NCI-H187 treated with DMSO at 0.1 percent for 48 hours (cell line): ENCODE results near the gene SEC14L2.
A peak's percentile ranks its signal among the peaks of the same experiment; 100 is the strongest.

Experiments
- DNase-seq: peaks from one replicate; lab custom pipeline; 2025; lab: John Stamatoyannopoulos, UW

The SEC14L2 gene

GRCh38 chr22:30405731-30406130 is 8.9 kb downstream of the SEC14L2 start:
- DNase-seq = no peak

GRCh38 chr22:30406400-30406799 is 9.6 kb downstream of the SEC14L2 start:
- no peak for DNase-seq

GRCh38 chr22:30408388-30409102 is 11.7 kb downstream of the SEC14L2 start:
- no peak for DNase-seq

GRCh38 chr22:30411780-30412179 is 15.0 kb downstream of the SEC14L2 start:
- no peak for DNase-seq

- DNase-seq = no peak
Measured at GRCh38 chr22:30413001-30413400, 16.2 kb downstream of the SEC14L2 start.

- DNase-seq = no peak
Measured at GRCh38 chr22:30413745-30414524, 17.1 kb downstream of the SEC14L2 start.

- no peak for DNase-seq
Measured at GRCh38 chr22:30414525-30415047, 17.8 kb downstream of the SEC14L2 start.

GRCh38 chr22:30416403-30416802 is 19.6 kb downstream of the SEC14L2 start:
- DNase-seq = no peak

- no peak for DNase-seq
Measured at GRCh38 chr22:30416837-30417236, 20.0 kb downstream of the SEC14L2 start.

- no peak for DNase-seq
Measured at GRCh38 chr22:30420347-30421125, 23.7 kb downstream of the SEC14L2 start.

GRCh38 chr22:30421695-30422480 is 25.1 kb downstream of the SEC14L2 start:
- DNase-seq = no peak

GRCh38 chr22:30422481-30423300 is 25.9 kb downstream of the SEC14L2 start:
- no peak for DNase-seq

GRCh38 chr22:30423301-30423958 is 26.6 kb downstream of the SEC14L2 start:
- no peak for DNase-seq

GRCh38 chr22:30423959-30424533 is 27.2 kb downstream of the SEC14L2 start:
- peak; percentile 94 for DNase-seq

GRCh38 chr22:30424534-30425326 is 27.9 kb downstream of the SEC14L2 start:
- no peak for DNase-seq

GRCh38 chr22:30425327-30425615 is 28.5 kb downstream of the SEC14L2 start:
- DNase-seq = no peak

GRCh38 chr22:30425616-30426387 is 29.0 kb downstream of the SEC14L2 start, which contains the start of gene MTFP1:
Gene MTFP1 (plus strand): TSS chr22:30425768. CDS start chr22:30425880, 112 bp downstream.
- DNase-seq = no peak
